HepG2 (cell line): ENCODE data around the gene CNTN5. TPM values are rescaled to one million over a fixed set of nuclear protein-coding genes. Genes with fewer than 3 reads are reported as not detected.

ENCODE experiments used
- ATAC-seq: fragments of 200-7000 bp; cut with Tn5 transposase; 3 replicates; pipeline ENCODE4 v1.9.1; 2020; ENCODE audit warnings: mild to moderate bottlenecking, moderate library complexity
- BruUV-seq: library from RNA; stranded (reverse); fragments of 400-500 nt; replicated peaks from 2 replicates; lab custom pipeline; 2021; lab: Mats Ljungman, UMichigan
- CTCF ChIA-PET: fragments of 300-600 bp; formaldehyde crosslinking; extraction: SDS; loops from one replicate; lab custom pipeline; 2021; ENCODE audit warnings: low total read pairs, inconsistent platforms, low intra/inter-chr PET ratio; lab: Yijun Ruan, JAX
- POLR2A ChIA-PET: fragments of 350-600 bp; sonication (Branson Sonifier 250); formaldehyde crosslinking; loops from one replicate; lab custom pipeline; 2020; ENCODE audit warnings: antibody characterized with exemption, inconsistent platforms; lab: Yijun Ruan, JAX
- DNase-seq: peaks from one replicate; pipeline ENCODE4 v3.0.0-alpha.2; 2015; ENCODE audit warnings: low spot score
- FAIRE-seq: peaks from 3 replicates; lab custom pipeline; 2011; peaks lifted over from hg19 to GRCh38; lab: Jason Lieb, UNC
- H2AFZ ChIP-seq: one replicate; pipeline ENCODE4 v1.6.1; 2011; ENCODE audit warnings: low read length, inconsistent platforms
- H3K27ac ChIP-seq: fragments of 300-600 bp; 3 replicates; pipeline ENCODE4 v1.8.0; 2011; ENCODE audit warnings: mixed run types, mild to moderate bottlenecking, mixed read lengths, low read length, inconsistent platforms; ENCODE audit not compliant: insufficient read depth; ENCODE audit errors: extremely low read length
- H3K27me3 ChIP-seq, 2 experiments: fragments of 200-600 bp in 1 of 2; 2 replicates in 1 of 2; 3 replicates in 1 of 2; pipeline versions ENCODE4 v1.6.0 to v1.8.0; 2011; ENCODE audit warnings: low read length in 2 of 2, mild to moderate bottlenecking in 2 of 2, moderate library complexity in 2 of 2, inconsistent platforms in 1 of 2; ENCODE audit not compliant: insufficient read depth in 2 of 2, control insufficient read depth in 1 of 2
- H3K36me3 ChIP-seq, 2 experiments: fragments of 200-600 bp in 1 of 2; replicated peaks in 1 of 2; 2 replicates in 1 of 2; 3 replicates in 1 of 2; pipeline versions ENCODE4 v1.5.1 to v1.8.0; 2011; ENCODE audit warnings: low read length in 2 of 2, inconsistent platforms in 1 of 2; ENCODE audit not compliant: insufficient read depth in 2 of 2, control insufficient read depth in 1 of 2
- H3K4me1 ChIP-seq: 2 replicates; pipeline ENCODE4 v1.5.1; 2012; ENCODE audit warnings: low read length, inconsistent platforms; ENCODE audit not compliant: insufficient read depth
- H3K4me2 ChIP-seq: 2 replicates; pipeline ENCODE4 v1.6.0; 2011; ENCODE audit warnings: low read depth, low read length, inconsistent platforms
- H3K4me3 ChIP-seq, 3 experiments: fragments of 200-600 bp in 1 of 3; sonication (generic), shearing (Covaris generic) in 1 of 3; replicated peaks in 1 of 3; 2 replicates each; pipeline ENCODE4 v1.5.1; 2011 to 2016; ENCODE audit warnings: low read length in 3 of 3, inconsistent platforms in 2 of 3, low read depth in 2 of 3, mild to moderate bottlenecking in 2 of 3, control low read depth in 1 of 3, mixed read lengths in 1 of 3; ENCODE audit not compliant: insufficient read depth in 1 of 3
- H3K79me2 ChIP-seq: one replicate; pipeline ENCODE4 v1.6.1; 2011; ENCODE audit warnings: low read length, inconsistent platforms; ENCODE audit not compliant: insufficient read depth
- H3K9ac ChIP-seq: 2 replicates; pipeline ENCODE4 v1.6.0; 2011; ENCODE audit warnings: mild to moderate bottlenecking, low read depth, low read length, inconsistent platforms; ENCODE audit not compliant: insufficient read depth
- H3K9me3 ChIP-seq: 2 replicates; pipeline ENCODE4 v1.5.1; 2012; ENCODE audit warnings: mild to moderate bottlenecking, low read length
- H4K20me1 ChIP-seq: 2 replicates; pipeline ENCODE4 v1.6.0; 2011; ENCODE audit warnings: inconsistent platforms, mild to moderate bottlenecking, low read length, moderate library complexity; ENCODE audit not compliant: insufficient read depth
- LBX2 ChIP-seq: sonication (generic); formaldehyde crosslinking; IDR thresholded peaks from 2 replicates; pipeline ENCODE4 v1.5.0; 2020; ENCODE audit warnings: missing genetic modification reagents, mild to moderate bottlenecking, borderline replicate concordance
- NR2F6 ChIP-seq, 2 experiments: IDR thresholded peaks; 2 replicates each; pipeline ENCODE4 v1.6.1; 2016; ENCODE audit warnings: antibody characterized with exemption in 1 of 2, mild to moderate bottlenecking in 1 of 2
- ZMYM4 ChIP-seq: sonication (generic); formaldehyde crosslinking; IDR thresholded peaks from 2 replicates; pipeline ENCODE4 v1.8.1; 2023; ENCODE audit warnings: mild to moderate bottlenecking, missing genetic modification reagents
- ZNF160 ChIP-seq: sonication (generic); formaldehyde crosslinking; IDR thresholded peaks from 2 replicates; pipeline ENCODE4 v1.8.0; 2022; ENCODE audit warnings: mild to moderate bottlenecking, inconsistent platforms, missing genetic modification reagents
- ZNF253 ChIP-seq: sonication (generic); formaldehyde crosslinking; IDR thresholded peaks from 2 replicates; pipeline ENCODE4 v1.8.0; 2022; ENCODE audit warnings: mild to moderate bottlenecking, missing genetic modification reagents, borderline replicate concordance
- ZNF329 ChIP-seq: sonication (generic); formaldehyde crosslinking; IDR thresholded peaks from 2 replicates; pipeline ENCODE4 v1.9.0; 2021; ENCODE audit warnings: low read depth, mild to moderate bottlenecking, missing genetic modification reagents
- ZNF382 ChIP-seq: sonication (generic); formaldehyde crosslinking; IDR thresholded peaks from 2 replicates; pipeline ENCODE4 v1.5.0; 2020; ENCODE audit warnings: missing genetic modification reagents, mild to moderate bottlenecking, borderline replicate concordance
- WGBS: methylation state at CpG from one replicate; pipeline ENCODE4 v1.1.6; 2017; ENCODE audit warnings: low lambda C conversion rate; 5-methylcytosine and 5-hydroxymethylcytosine counted together
- in situ Hi-C: cut with HindIII; loops from 2 replicates; pipeline ENCODE4 v1.10.0; 2017; ENCODE audit warnings: low pct_unique_long_range_greater_than_20kb; ENCODE audit not compliant: extremely low pct_ligation_motif_present
- intact Hi-C: fragments of 100-400 bp; cut with micrococcal nuclease; formaldehyde crosslinking; loops from one replicate; pipeline ENCODE4 v1.10.0; 2022; ENCODE audit not compliant: unreplicated experiment
- polyA plus RNA-seq, 8 experiments: library from polyadenylated mRNA; depleted of rRNA in 3 of 8; stranded (reverse) in 7 of 8; unstranded in 1 of 8; fragments of >200 nt; fragmentation: Illumina TruSeq in 4 of 8; extraction: Trizol in 4 of 8; gene quantifications; 2 replicates each; pipeline versions ENCODE4 v1.2.1 to v1.2.3, GENCODE V29; 2011 to 2016; ENCODE audit warnings: low read depth in 4 of 8, missing spikeins in 1 of 8, mixed read lengths in 1 of 8; ENCODE audit not compliant: insufficient read depth in 1 of 8
- total RNA-seq, 5 experiments: library from RNA; depleted of rRNA; stranded (reverse); fragments of >200 nt; fragmentation: Illumina TruSeq; extraction: Trizol; gene quantifications; 2 replicates each; pipeline ENCODE4 v1.2.3, GENCODE V29; 2016; ENCODE audit warnings: low read depth in 1 of 5
- TF ChIP-seq, protein P1 (sequence below): sonication (generic); formaldehyde crosslinking; IDR thresholded peaks from 2 replicates; pipeline ENCODE4 v1.4.0; 2020; ENCODE audit warnings: mild to moderate bottlenecking, missing genetic modification reagents

The CNTN5 gene
- total and polyA plus RNA-seq, 2 of the 13 experiments (the other 11 are each of a cell fraction or from before 2014, with no cell fraction given), result not detected

DNA sequence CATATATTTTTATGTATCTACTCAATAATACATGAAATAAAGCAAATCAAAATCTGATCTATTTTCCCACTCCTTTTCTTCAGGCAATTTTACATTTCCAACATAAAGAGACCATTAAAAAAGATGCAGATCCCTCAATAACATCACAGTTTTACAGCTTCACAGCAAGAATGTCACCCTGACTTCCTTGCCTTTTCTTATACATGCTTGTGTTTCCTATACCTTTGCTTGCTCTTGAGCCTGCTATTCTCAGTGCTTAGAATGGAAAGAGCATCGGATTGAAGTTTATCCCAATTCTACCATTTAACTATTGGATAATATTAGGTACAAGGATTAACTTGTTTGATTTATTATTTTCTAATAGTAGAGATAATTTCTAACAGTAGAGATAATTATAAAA is 176.7 kb downstream of the CNTN5 start:
- no peak overlapping the region for H3K9ac ChIP-seq
- ATAC-seq (no peak), DNase-seq (no peak)
- H3K4me2 ChIP-seq, result no peak overlapping the region
- in situ Hi-C loops, result no loop called here
- ChIA-PET POLR2A (no interaction called here), CTCF (no interaction called here)
- intact Hi-C loops, result no loop called here
- H3K27ac ChIP-seq, result no peak overlapping the region
- H3K9me3 ChIP-seq, result no peaks in the 10 kb centered on the region
- WGBS, result 0% methylated on average over 1 of the region's 1 CpG
- H3K36me3 ChIP-seq, result no peaks in the 10 kb centered on the region
- H3K4me1 ChIP-seq, result no peaks in the 10 kb centered on the region
- TF ChIP-seq ZNF382, result no peak
- TF ChIP-seq LBX2, result no peak
- TF ChIP-seq ZMYM4, result no peak
- TF ChIP-seq ZNF253 (CRISPR knock-in tag), result no peak
- TF ChIP-seq ZNF329, result no peak
- TF ChIP-seq ZNF160 (CRISPR knock-in tag), result no peak
- TF ChIP-seq NR2F6 (IDR thresholded peaks at IDR 0.05), result no peak
- TF ChIP-seq NR2F6 (CRISPR knock-in tag; IDR thresholded peaks at IDR 0.05), result no peak
- TF ChIP-seq, protein P1, sequence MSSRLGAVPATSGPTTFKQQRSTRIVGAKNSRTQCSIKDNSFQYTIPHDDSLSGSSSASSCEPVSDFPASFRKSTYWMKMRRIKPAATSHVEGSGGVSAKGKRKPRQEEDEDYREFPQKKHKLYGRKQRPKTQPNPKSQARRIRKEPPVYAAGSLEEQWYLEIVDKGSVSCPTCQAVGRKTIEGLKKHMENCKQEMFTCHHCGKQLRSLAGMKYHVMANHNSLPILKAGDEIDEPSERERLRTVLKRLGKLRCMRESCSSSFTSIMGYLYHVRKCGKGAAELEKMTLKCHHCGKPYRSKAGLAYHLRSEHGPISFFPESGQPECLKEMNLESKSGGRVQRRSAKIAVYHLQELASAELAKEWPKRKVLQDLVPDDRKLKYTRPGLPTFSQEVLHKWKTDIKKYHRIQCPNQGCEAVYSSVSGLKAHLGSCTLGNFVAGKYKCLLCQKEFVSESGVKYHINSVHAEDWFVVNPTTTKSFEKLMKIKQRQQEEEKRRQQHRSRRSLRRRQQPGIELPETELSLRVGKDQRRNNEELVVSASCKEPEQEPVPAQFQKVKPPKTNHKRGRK, result no peak
- TF ChIP-seq, all 625 proteins: peak for 0
- H3K79me2 ChIP-seq, result no peaks in the 10 kb centered on the region
- no peak for FAIRE-seq
- no peak overlapping the region for H3K4me3 ChIP-seq
- H2AFZ ChIP-seq, result no peak overlapping the region
- H3K27me3 ChIP-seq, result no peaks in the 10 kb centered on the region
- H4K20me1 ChIP-seq, result no peaks in the 10 kb centered on the region
- no TSS peak for BruUV-seq
